ENCODE results near the gene CUL4B. TPM values are rescaled to one million over a fixed set of nuclear protein-coding genes. Genes with fewer than 3 reads are reported as not detected.

Gene CUL4B
- total and polyA plus RNA-seq, 10 of the 15 experiments (the other 5 are each of a cell fraction or from before 2014, with no cell fraction given): 11.0 to 37.3 (median 24.4) TPM

GRCh38 chrX:120512222-120512621, 48.5 kb downstream of the CUL4B start (continued):
- TF ChIP-seq HCFC1 (IDR thresholded peaks at IDR 0.05; ENCODE audit: low read length): no peak
- no peak for TF ChIP-seq BCL11A (IDR thresholded peaks at IDR 0.05; ENCODE audit: low read depth, low read length)
- no peak for TF ChIP-seq CEBPB (IDR thresholded peaks at IDR 0.05; ENCODE audit: borderline replicate concordance in 1 of 2, low read depth in 2 of 2, low read length in 2 of 2)

- Histone ChIP-seq H3K36me3 (ENCODE audit: control insufficient read depth in 2 of 2, insufficient read depth in 2 of 2, low read length in 1 of 2) (no peaks in the 10 kb centered on the region), H3K27me3 (replicated peaks in 1 of 2; ENCODE audit: control insufficient read depth in 2 of 2, insufficient read depth in 2 of 2, low read length in 1 of 2) (no peaks in the 10 kb centered on the region), H4K20me1 (ENCODE audit: control insufficient read depth, insufficient read depth) (no peaks in the 10 kb centered on the region), H3K79me2 (ENCODE audit: control insufficient read depth, insufficient read depth, low read length) (no peaks in the 10 kb centered on the region), H3K9me3 (replicated peaks; ENCODE audit: control insufficient read depth, insufficient read depth, low read length) (no peaks in the 10 kb centered on the region), H3K9ac (ENCODE audit: control insufficient read depth, insufficient read depth, low read length) (no peak overlapping the region), H3K4me1 (ENCODE audit: control insufficient read depth, insufficient read depth, low read length) (no peaks in the 10 kb centered on the region), H2AFZ (ENCODE audit: control insufficient read depth, low read depth, low read length) (no peak overlapping the region), H3K4me3 (no peak overlapping the region), H3K27ac (ENCODE audit: control insufficient read depth, insufficient read depth) (no peak overlapping the region), H3K4me2 (ENCODE audit: control insufficient read depth, insufficient read depth) (no peak overlapping the region)
- ChIA-PET CTCF (no interaction called here), POLR2A (no interaction called here), SMC1A (ENCODE audit: uncharacterized antibody, unreplicated experiment) (no interaction called here), RAD21 (ENCODE audit: unreplicated experiment) (no interaction called here)
- no peak for ATAC-seq
- WGBS (ENCODE audit: insufficient coverage, insufficient replicate concordance, low lambda C conversion rate, missing lambda C conversion rate): 44% methylated on average over 1 of the region's 1 CpG
- no peak for DNase-seq (ENCODE audit: low read depth, low spot score)
- in situ Hi-C loops (cut with MboI): loop anchor here (10.0 to 25.0 kb wide), 3 partner anchors 160 to 1083 kb away; no protein-coding TSS in a partner anchor
- FAIRE-seq: no peak
- intact Hi-C loops (cut with micrococcal nuclease; ENCODE audit: unreplicated experiment): no loop called here
- BruUV-seq (replicated peaks): no TSS peak
- TF ChIP-seq SREBF2 (IDR thresholded peaks at IDR 0.05; ENCODE audit: low read length) (no peak), ZSCAN29 (IDR thresholded peaks at IDR 0.05) (no peak), SMAD1 (IDR thresholded peaks at IDR 0.05; ENCODE audit: low read depth, partially characterized antibody) (no peak), IRF5 (IDR thresholded peaks at IDR 0.05; ENCODE audit: borderline replicate concordance) (no peak), FOS (IDR thresholded peaks at IDR 0.05; ENCODE audit: borderline replicate concordance, extremely low read depth, insufficient read length) (no peak), NBN (IDR thresholded peaks at IDR 0.05) (no peak), E4F1 (IDR thresholded peaks at IDR 0.05; ENCODE audit: borderline replicate concordance, partially characterized antibody) (no peak), MTA3 (IDR thresholded peaks at IDR 0.05; ENCODE audit: borderline replicate concordance, low read length) (no peak), CBFB (IDR thresholded peaks at IDR 0.05; ENCODE audit: low read depth) (no peak), ZBTB11 (CRISPR knock-in tag; IDR thresholded peaks at IDR 0.05) (no peak), USF1 (IDR thresholded peaks at IDR 0.05; ENCODE audit: borderline replicate concordance, extremely low read length, insufficient read depth, low read depth, low read length) (no peak), SPI1 (IDR thresholded peaks at IDR 0.05; ENCODE audit: borderline replicate concordance, insufficient read depth, low read depth, low read length) (no peak)
Observed at GRCh38 chrX:120504569-120504968, 56.2 kb downstream of the CUL4B start.

Data from GM12878 (cell line).